Cardiac muscle cell (in vitro differentiated cells and primary cell): ENCODE measurements around the gene PADI1. TPM values are rescaled to one million over a fixed set of nuclear protein-coding genes. Genes with fewer than 3 reads are reported as not detected.

Source experiments
- DNase-seq, 2 donors: peaks; one replicate each; pipeline versions ENCODE4 v3.0.0 to v3.0.0-alpha.2; 2010 to 2017; ENCODE audit warnings: low read depth in 1 of 2, low spot score in 1 of 2
- H3K27ac ChIP-seq: fragments of 200-600 bp; sonication (generic); 2 replicates; pipeline ENCODE4 v1.5.1; 2016
- H3K27me3 ChIP-seq: fragments of 200-600 bp; sonication (generic); 2 replicates; pipeline ENCODE4 v1.6.0; 2016; ENCODE audit warnings: control low read depth
- H3K36me3 ChIP-seq: fragments of 200-600 bp; sonication (generic); 2 replicates; pipeline ENCODE4 v1.5.1; 2016; ENCODE audit warnings: control low read depth
- H3K4me1 ChIP-seq: fragments of 200-600 bp; sonication (generic); 2 replicates; pipeline ENCODE4 v1.8.1; 2017; ENCODE audit warnings: low read depth, mild to moderate bottlenecking, mixed run types
- H3K4me3 ChIP-seq: fragments of 200-600 bp; sonication (generic); 2 replicates; pipeline ENCODE4 v1.5.1; 2016; ENCODE audit warnings: mild to moderate bottlenecking
- H3K9me3 ChIP-seq: fragments of 200-600 bp; sonication (generic); 2 replicates; pipeline ENCODE4 v1.5.1; 2017; ENCODE audit warnings: low read depth, mild to moderate bottlenecking, control low read depth
- CTCF ChIP-seq: IDR thresholded peaks from 2 replicates; pipeline ENCODE4 v1.5.1; 2012; ENCODE audit warnings: low read depth, mild to moderate bottlenecking, low read length
- polyA plus RNA-seq: library from polyadenylated mRNA; unstranded; fragments of >200 nt; fragmentation: Nextera tagmentation; extraction: Ambion mirVana; gene quantifications from 2 replicates; pipeline ENCODE4 v1.2.1, GENCODE V29; 2016
- total RNA-seq: library from RNA; depleted of rRNA; stranded (reverse); fragments of >200 nt; gene quantifications from 2 replicates; pipeline ENCODE4 v1.2.3, GENCODE V29; 2016

Gene PADI1
- total and polyA plus RNA-seq, 2 experiments from 2014 or later = 1.3 to 6.7 TPM

- H3K27me3 ChIP-seq = no peaks in the 10 kb centered on the region
- no peak overlapping the region for H3K27ac ChIP-seq
- H3K9me3 ChIP-seq = no peaks in the 10 kb centered on the region
- no peak for TF ChIP-seq CTCF
- H3K36me3 ChIP-seq = no peaks in the 10 kb centered on the region
- peaks cover 3% of the 10 kb centered on the region for H3K4me1 ChIP-seq
- H3K4me3 ChIP-seq = no peak overlapping the region
- DNase-seq = no peak
Measured at GRCh38 chr1:17201201-17202021, 3.5 kb upstream of the PADI1 start.

GRCh38 chr1:17205652-17206051, 724 bp downstream of the PADI1 start:
- no peak for TF ChIP-seq CTCF

GRCh38 chr1:17206196-17206595, 1.3 kb downstream of the PADI1 start:
- no peak for DNase-seq
- Histone ChIP-seq H3K36me3 (no peaks in the 10 kb centered on the region), H3K4me1 (no peaks in the 10 kb centered on the region), H3K4me3 (no peak overlapping the region), H3K9me3 (no peaks in the 10 kb centered on the region), H3K27ac (no peak overlapping the region), H3K27me3 (no peaks in the 10 kb centered on the region)
- no peak for TF ChIP-seq CTCF

More at GRCh38 chr1:17205652-17206051, 724 bp downstream of the PADI1 start:
- no peaks in the 10 kb centered on the region for H3K9me3 ChIP-seq
- no peak overlapping the region for H3K27ac ChIP-seq
- no peaks in the 10 kb centered on the region for H3K36me3 ChIP-seq
- H3K4me1 ChIP-seq = no peaks in the 10 kb centered on the region
- no peak overlapping the region for H3K4me3 ChIP-seq
- H3K27me3 ChIP-seq = no peaks in the 10 kb centered on the region
- no peak for DNase-seq

- no peaks in the 10 kb centered on the region for H3K27me3 ChIP-seq
- peaks cover 2% of the 10 kb centered on the region for H3K4me1 ChIP-seq
- TF ChIP-seq CTCF = no peak
Measured at GRCh38 chr1:17207046-17207445, 2.1 kb downstream of the PADI1 start.

GRCh38 chr1:17207540-17207939, 2.6 kb downstream of the PADI1 start:
- no peak for TF ChIP-seq CTCF
- no peaks in the 10 kb centered on the region for H3K36me3 ChIP-seq
- no peak for DNase-seq
- H3K4me3 ChIP-seq = no peak overlapping the region
- H3K27ac ChIP-seq = no peak overlapping the region
- no peaks in the 10 kb centered on the region for H3K27me3 ChIP-seq
- no peaks in the 10 kb centered on the region for H3K9me3 ChIP-seq
- H3K4me1 ChIP-seq = peaks cover 7% of the 10 kb centered on the region

More at GRCh38 chr1:17207046-17207445, 2.1 kb downstream of the PADI1 start:
- Histone ChIP-seq H3K36me3 (no peaks in the 10 kb centered on the region), H3K9me3 (no peaks in the 10 kb centered on the region), H3K27ac (no peak overlapping the region), H3K4me3 (no peak overlapping the region)
- peak in 1 of 2 donors; percentile 28 for DNase-seq
